Esophagus squamous epithelium (tissue), 5 donors: ENCODE results near the gene LILRB5. TPM values are rescaled to one million over a fixed set of nuclear protein-coding genes. Genes with fewer than 3 reads are reported as not detected.
"Not testable (repeated sequence)": the region's sequence is repeated elsewhere in the genome, so short reads cannot be mapped to it uniquely, and the experiment has no call there.

Experiments used
- DNase-seq: peaks from one replicate; lab custom pipeline; 2025; lab: John Stamatoyannopoulos, UW
- H3K27ac ChIP-seq, 4 donors: fragments of 200-600 bp; sonication (generic); one replicate each; pipeline ENCODE4 v1.5.1; 2016 to 2019; ENCODE audit warnings: mild to moderate bottlenecking in 1 of 4
- H3K27me3 ChIP-seq, 4 donors: fragments of 200-600 bp; sonication (generic); 1 replicate in 3 of 4; 2 replicates in 1 of 4; pipeline versions ENCODE4 v1.5.1 to v1.6.0; 2017 to 2021; ENCODE audit warnings: antibody characterized with exemption in 1 of 4
- H3K36me3 ChIP-seq, 3 donors: fragments of 200-600 bp; sonication (generic); one replicate each; pipeline ENCODE4 v1.5.1; 2016 to 2019
- H3K4me1 ChIP-seq, 3 donors: fragments of 200-600 bp; sonication (generic); one replicate each; pipeline ENCODE4 v1.5.1; 2017 to 2019
- H3K4me3 ChIP-seq, 4 donors: fragments of 200-600 bp; sonication (generic); 1 replicate in 3 of 4; 2 replicates in 1 of 4; pipeline ENCODE4 v1.5.1; 2016 to 2019; ENCODE audit warnings: mild to moderate bottlenecking in 2 of 4, moderate library complexity in 1 of 4
- H3K9me3 ChIP-seq, 3 donors: fragments of 200-600 bp; sonication (generic); one replicate each; pipeline ENCODE4 v1.5.1; 2016 to 2019
- CTCF ChIP-seq, 6 experiments: fragments of 450-650 bp in 4 of 6; fragments of 200-600 bp in 2 of 6; sonication (generic) in 2 of 6; IDR thresholded peaks; one replicate each; pipeline ENCODE4 v1.5.1; 2016 to 2019; ENCODE audit warnings: antibody characterized with exemption in 6 of 6, mild to moderate bottlenecking in 4 of 6, moderate library complexity in 4 of 6
- POLR2A ChIP-seq, 4 donors: fragments of 450-650 bp; IDR thresholded peaks; one replicate each; pipeline ENCODE4 v1.6.1; 2017; ENCODE audit warnings: antibody characterized with exemption in 4 of 4, mild to moderate bottlenecking in 4 of 4, moderate library complexity in 3 of 4
- WGBS, 2 donors: methylation state at CpG; one replicate each; pipeline ENCODE4 v1.1.5; 2018; 5-methylcytosine and 5-hydroxymethylcytosine counted together
- intact Hi-C: fragments of 100-400 bp; cut with DNase I; formaldehyde crosslinking; loops from one replicate; pipeline ENCODE4 v1.15.0; 2022
- total RNA-seq, 4 donors: library from RNA; depleted of rRNA; stranded (reverse); fragments of >200 nt; gene quantifications; one replicate each; pipeline ENCODE4 v1.1.0, GENCODE V29; 2016
- donor health status: DM: yes; HTN: yes; CAD: no.

LILRB5 gene
- total RNA-seq, 4 donors from 2014 or later, result 1.4 to 9.3 (median 5.8) TPM; not detected in 1

DNA sequence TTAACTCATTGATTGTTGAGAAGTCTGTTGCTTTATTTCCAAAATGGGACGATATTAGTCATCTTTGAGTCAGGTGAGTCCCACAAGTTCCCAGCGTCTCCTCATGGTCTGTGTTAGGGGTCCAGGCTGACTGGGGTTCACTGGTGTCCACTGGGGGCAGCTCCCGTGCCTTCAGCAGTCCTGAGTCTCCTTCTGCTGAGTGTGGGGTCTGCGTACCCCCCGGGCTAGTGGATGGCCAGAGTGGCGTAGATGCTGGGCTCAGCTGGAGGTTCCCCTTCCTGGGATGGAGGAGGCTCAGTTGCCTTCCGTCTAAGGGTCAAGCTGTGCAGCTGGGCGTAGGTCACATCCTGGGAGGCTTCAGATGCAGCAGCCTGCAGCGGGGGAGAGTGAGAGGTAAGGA lies 40.2 kb downstream of the LILRB5 start:
- no peaks in the 10 kb centered on the region for H3K9me3 ChIP-seq
- H3K27me3 ChIP-seq, result peaks cover 0 to 7% (median 0%) of the 10 kb centered on the region in 4 donors
- H3K27ac ChIP-seq, result no peak overlapping the region
- DNase-seq, result no peak
- TF ChIP-seq CTCF (IDR thresholded peaks at IDR 0.05) (no peak), POLR2A (IDR thresholded peaks at IDR 0.05) (no peak)
- no peaks in the 10 kb centered on the region for H3K4me1 ChIP-seq
- H3K36me3 ChIP-seq, result no peaks in the 10 kb centered on the region
- H3K4me3 ChIP-seq, result no peak overlapping the region
- intact Hi-C loops, result no loop called here
- WGBS, 2 donors, result 71 to 84% methylated on average over 1 to 2 of the region's 9 CpGs

DNA sequence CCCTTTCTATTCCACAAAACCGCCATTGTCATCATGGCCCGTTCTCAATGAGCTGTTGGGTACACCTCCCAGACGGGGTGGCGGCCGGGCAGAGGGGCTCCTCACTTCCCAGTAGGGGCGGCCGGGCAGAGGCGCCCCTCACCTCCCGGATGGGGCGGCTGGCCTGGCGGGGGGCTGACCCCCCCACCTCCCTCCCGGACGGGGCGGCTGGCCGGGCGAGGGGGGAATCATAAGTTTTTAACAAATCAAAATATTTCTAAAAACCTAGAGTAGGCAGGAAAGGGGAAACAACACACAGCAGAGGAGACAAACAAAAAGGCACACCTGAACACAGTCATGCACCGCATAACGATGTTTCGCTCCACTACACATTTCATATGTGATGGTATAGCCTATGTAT lies 42.3 kb downstream of the LILRB5 start:
- H3K27ac ChIP-seq, H3K36me3 ChIP-seq, H3K9me3 ChIP-seq, DNase-seq, intact Hi-C loops, H3K27me3 ChIP-seq, H3K4me3 ChIP-seq: not testable (repeated sequence)
- 89 to 92% methylated on average over 3 to 7 of the region's 19 CpGs for WGBS, 2 donors
- peaks cover 6 to 11% (median 7%) of the 10 kb centered on the region in 3 donors for H3K4me1 ChIP-seq

DNA sequence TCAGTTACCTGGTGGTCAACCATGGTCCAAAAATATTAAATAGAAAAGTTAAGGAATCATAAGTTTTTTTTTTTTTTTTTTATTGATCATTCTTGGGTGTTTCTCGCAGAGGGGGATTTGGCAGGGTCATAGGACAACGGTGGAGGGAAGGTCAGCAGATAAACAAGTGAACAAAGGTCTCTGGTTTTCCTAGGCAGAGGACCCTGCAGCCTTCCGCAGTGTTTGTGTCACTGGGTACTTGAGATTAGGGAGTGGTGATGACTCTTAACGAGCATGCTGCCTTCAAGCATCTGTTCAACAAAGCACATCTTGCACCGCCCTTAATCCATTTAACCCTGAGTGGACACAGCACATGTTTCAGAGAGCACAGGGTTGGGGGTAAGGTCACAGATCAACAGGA lies 42.9 kb downstream of the LILRB5 start:
- H3K36me3 ChIP-seq, H3K9me3 ChIP-seq, H3K27ac ChIP-seq, DNase-seq, H3K4me3 ChIP-seq, H3K27me3 ChIP-seq, intact Hi-C loops: not testable (repeated sequence)
- WGBS, 2 donors, result 44 to 86% methylated on average over 3 to 5 of the region's 5 CpGs
- H3K4me1 ChIP-seq, result peaks cover 12 to 17% (median 12%) of the 10 kb centered on the region in 3 donors

GRCh38 chr19:54211235-54211634 lies 45.8 kb downstream of the LILRB5 start:
- DNase-seq, result no peak
- peaks cover 27 to 46% (median 31%) of the 10 kb centered on the region in 3 donors for H3K4me1 ChIP-seq
- peaks cover 18 to 28% (median 22%) of the 10 kb centered on the region in 3 donors for H3K36me3 ChIP-seq
- TF ChIP-seq CTCF (IDR thresholded peaks at IDR 0.05), result no peak
- TF ChIP-seq POLR2A (IDR thresholded peaks at IDR 0.05), result no peak
- no peak overlapping the region for H3K4me3 ChIP-seq
- intact Hi-C loops, result no loop called here
- H3K9me3 ChIP-seq, result no peaks in the 10 kb centered on the region
- no peaks in the 10 kb centered on the region for H3K27me3 ChIP-seq
- peak overlapping the region in 2 of 4 donors; percentile 7 to 21 for H3K27ac ChIP-seq
- WGBS, 2 donors, result 75 to 85% methylated on average over 12 of the region's 12 CpGs

GRCh38 chr19:54209811-54210494 lies 47.1 kb downstream of the LILRB5 start:
- Histone ChIP-seq H3K36me3 (peaks cover 22 to 40% (median 31%) of the 10 kb centered on the region in 3 donors), H3K27me3 (no peaks in the 10 kb centered on the region), H3K27ac (peak overlapping the region; percentile 26 to 92 (median 76)), H3K4me3 (peak overlapping the region in 1 of 4 donors; percentile 2), H3K4me1 (peaks cover 27 to 59% (median 43%) of the 10 kb centered on the region in 3 donors), H3K9me3 (no peaks in the 10 kb centered on the region)
- TF ChIP-seq CTCF (IDR thresholded peaks at IDR 0.05) (no peak), POLR2A (IDR thresholded peaks at IDR 0.05) (peak in 1 of 4 donors; percentile 30)
- intact Hi-C loops, result no loop called here
- WGBS, 2 donors, result 22 to 42% methylated on average over 10 of the region's 10 CpGs
- DNase-seq, result no peak

DNA sequence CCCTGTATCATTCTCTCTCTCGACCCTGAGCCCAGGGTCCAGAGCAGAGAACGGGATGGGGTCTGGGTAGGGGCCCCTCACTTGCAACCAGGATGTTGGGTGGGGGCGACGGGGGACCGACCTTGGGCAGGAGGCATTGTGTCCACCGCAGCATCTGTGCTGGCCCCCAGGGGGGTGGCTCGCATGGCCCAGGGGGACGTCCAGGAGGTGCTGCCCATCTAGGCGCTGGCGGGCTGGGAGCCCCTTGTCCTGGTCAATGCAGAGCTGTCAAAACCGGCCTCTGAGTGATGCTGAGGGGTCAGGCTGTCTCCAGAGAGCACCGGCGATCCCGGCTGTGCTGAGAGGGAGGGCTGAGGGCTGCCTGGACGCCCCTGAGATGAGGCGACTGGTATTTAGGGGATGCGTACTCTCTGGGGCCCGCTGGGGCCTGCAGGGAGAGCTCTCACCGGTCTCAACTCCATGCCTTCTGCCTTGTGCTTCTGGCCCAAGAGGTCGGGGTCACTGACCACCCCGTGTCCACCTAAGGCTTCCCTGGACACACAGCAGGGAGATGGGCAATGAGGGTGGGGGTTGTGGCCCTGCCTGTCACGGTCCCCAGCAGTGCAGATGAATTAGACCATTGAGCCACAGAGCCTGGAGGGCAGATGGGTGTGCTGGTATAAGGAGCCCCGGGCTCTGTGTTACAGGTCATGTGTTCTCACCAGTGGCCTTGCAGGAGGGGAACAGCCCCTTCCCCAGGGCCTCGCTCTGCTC lies 47.8 kb downstream of the LILRB5 start:
- peak overlapping the region; percentile 26 to 92 (median 76) for H3K27ac ChIP-seq
- peaks cover 22 to 48% (median 31%) of the 10 kb centered on the region in 3 donors for H3K36me3 ChIP-seq
- H3K4me1 ChIP-seq, result peaks cover 27 to 66% (median 48%) of the 10 kb centered on the region in 3 donors
- no peaks in the 10 kb centered on the region for H3K27me3 ChIP-seq
- intact Hi-C loops, result no loop called here
- WGBS, 2 donors, result 44 to 50% methylated on average over 2 to 4 of the region's 24 CpGs
- peak overlapping the region in 1 of 4 donors; percentile 21 for H3K4me3 ChIP-seq
- H3K9me3 ChIP-seq, result no peaks in the 10 kb centered on the region
- DNase-seq, result no peak
- TF ChIP-seq POLR2A (IDR thresholded peaks at IDR 0.05) (no peak), CTCF (IDR thresholded peaks at IDR 0.05) (no peak)
